ENCODE data around the gene ZNF644. TPM values are rescaled to one million over a fixed set of nuclear protein-coding genes. Genes with fewer than 3 reads are reported as not detected.

The ZNF644 gene
- total RNA-seq, 1 donor from 2014 or later, result 98.4 TPM

GRCh38 chr1:91004145-91004544 is 17.7 kb downstream of the ZNF644 start:
- peaks cover 8% of the 10 kb centered on the region for H3K9me3 Mint-ChIP-seq

DNA sequence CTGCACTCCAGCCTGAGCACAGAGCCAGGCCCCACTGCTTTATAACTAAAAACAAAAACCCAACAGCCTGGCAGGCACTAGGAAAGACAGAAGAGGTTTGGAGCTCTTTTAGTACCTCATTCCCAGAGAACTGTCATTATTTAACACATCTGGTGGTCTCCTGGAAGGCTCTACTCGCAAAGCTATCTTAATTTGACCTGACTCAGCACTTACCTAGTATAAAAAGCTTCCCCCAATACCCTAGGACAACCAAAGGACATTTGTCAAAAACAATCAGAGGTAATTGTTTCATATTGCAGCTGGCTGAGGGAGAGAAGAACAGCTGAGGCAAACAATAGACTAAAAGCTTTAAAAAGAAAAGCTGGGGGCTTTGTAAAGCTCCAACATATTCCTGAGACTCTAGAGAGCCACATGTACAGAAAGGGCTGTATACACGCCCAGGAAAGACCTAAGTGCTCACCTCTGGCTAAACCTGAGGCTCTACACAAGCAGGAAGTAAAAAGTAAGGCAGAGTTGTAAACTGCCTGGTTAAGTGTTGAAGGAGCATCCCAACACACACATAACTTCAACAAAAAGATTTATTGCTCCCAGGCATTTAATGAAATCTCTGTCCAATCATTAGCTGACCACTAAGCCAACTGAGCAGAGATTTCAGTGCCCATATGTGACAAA is 25.0 kb downstream of the ZNF644 start:
- TF ChIP-seq CTCF (IDR thresholded peaks at IDR 0.05), result no peak
- ATAC-seq (ENCODE audit: low read depth) (no peak), DNase-seq (no peak)
- no peaks in the 10 kb centered on the region for H3K27me3 Mint-ChIP-seq
- no peak overlapping the region for H3K4me3 Mint-ChIP-seq
- peaks cover 83% of the 10 kb centered on the region for H3K4me1 Mint-ChIP-seq
- peaks cover 62% of the 10 kb centered on the region for H3K36me3 Mint-ChIP-seq (ENCODE audit: low read depth)
- CTCF ChIA-PET, result no interaction called here
- intact Hi-C loops (cut with micrococcal nuclease), result no loop called here
- POLR2A ChIA-PET, result no interaction called here
- H3K27ac Mint-ChIP-seq, result no peak overlapping the region
- H3K9me3 Mint-ChIP-seq, result peaks cover 9% of the 10 kb centered on the region

More at GRCh38 chr1:91004145-91004544, 17.7 kb downstream of the ZNF644 start:
- ChIA-PET CTCF (no interaction called here), POLR2A (no interaction called here)
- Mint-ChIP-seq H3K27ac (no peak overlapping the region), H3K27me3 (no peaks in the 10 kb centered on the region), H3K36me3 (ENCODE audit: low read depth) (peaks cover 47% of the 10 kb centered on the region), H3K4me3 (no peak overlapping the region), H3K4me1 (peaks cover 80% of the 10 kb centered on the region)
- ATAC-seq (ENCODE audit: low read depth), result no peak
- TF ChIP-seq CTCF (IDR thresholded peaks at IDR 0.05), result no peak
- intact Hi-C loops (cut with micrococcal nuclease), result loop anchor here (2.0 kb wide), 1 partner anchor 15 kb away; no protein-coding TSS in a partner anchor
- no peak for DNase-seq

DNA sequence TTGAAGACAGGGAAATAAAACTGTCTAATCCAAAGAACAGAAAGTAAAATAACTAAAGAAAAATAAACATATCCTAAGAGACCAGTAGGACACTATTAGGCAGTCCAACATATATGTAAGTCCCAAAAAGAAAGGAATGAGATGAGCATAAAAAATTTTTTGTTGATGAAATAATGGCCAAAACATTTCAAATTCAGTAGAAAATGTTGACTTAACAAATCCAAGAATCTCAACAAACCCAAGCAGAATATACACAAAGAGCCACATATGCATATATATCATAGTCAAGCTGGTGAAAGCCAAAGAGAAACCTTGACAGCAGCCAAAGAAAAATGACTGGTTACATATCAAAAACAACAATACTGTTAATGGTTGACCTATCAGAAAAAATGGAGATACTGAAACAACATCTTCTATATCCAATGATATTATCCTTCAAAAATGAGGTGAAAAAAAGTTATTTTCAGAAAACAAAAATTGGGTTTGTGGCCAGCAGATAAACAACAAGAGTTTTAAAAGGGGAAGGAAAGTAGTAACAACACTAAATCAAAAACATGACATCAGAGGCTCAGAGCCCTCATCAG is 26.4 kb downstream of the ZNF644 start:
- ATAC-seq (ENCODE audit: low read depth) (no peak), DNase-seq (no peak)
- no peak for TF ChIP-seq CTCF (IDR thresholded peaks at IDR 0.05)
- peaks cover 85% of the 10 kb centered on the region for H3K4me1 Mint-ChIP-seq
- POLR2A ChIA-PET, result no interaction called here
- H3K27ac Mint-ChIP-seq, result peak overlapping the region; percentile 50
- H3K9me3 Mint-ChIP-seq, result peaks cover 13% of the 10 kb centered on the region
- CTCF ChIA-PET, result no interaction called here
- H3K27me3 Mint-ChIP-seq, result no peaks in the 10 kb centered on the region
- peaks cover 69% of the 10 kb centered on the region for H3K36me3 Mint-ChIP-seq (ENCODE audit: low read depth)
- intact Hi-C loops (cut with micrococcal nuclease), result loop anchor here (2.0 kb wide), 1 partner anchor 13 kb away; no protein-coding TSS in a partner anchor
- H3K4me3 Mint-ChIP-seq, result no peak overlapping the region

DNA sequence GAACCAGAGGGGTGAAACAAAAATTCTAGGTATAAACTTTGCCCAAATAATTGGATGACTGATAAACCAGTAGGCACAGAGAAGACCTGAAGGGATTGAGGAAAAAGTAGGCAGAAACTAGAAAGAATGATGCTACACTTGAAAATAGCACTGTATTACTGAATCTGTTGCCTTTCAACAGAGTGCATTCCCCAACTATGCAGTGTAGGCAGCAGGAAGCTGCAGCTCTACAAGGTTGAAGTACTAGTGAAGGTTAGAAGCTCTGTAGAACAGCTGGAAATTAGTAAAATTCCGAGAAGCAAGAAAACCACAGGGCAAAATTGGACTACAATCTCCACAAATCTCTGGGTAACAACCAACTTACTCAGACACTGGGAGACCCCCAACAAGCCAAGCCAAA is 27.4 kb downstream of the ZNF644 start:
- H3K27ac Mint-ChIP-seq, result peak overlapping the region; percentile 25
- POLR2A ChIA-PET, result no interaction called here
- no peak for TF ChIP-seq CTCF (IDR thresholded peaks at IDR 0.05)
- no peak for DNase-seq
- CTCF ChIA-PET, result interaction anchor here (0.7 kb wide), 1 partner anchor 1527 kb away, joined by 3 read pairs; no protein-coding TSS in a partner anchor
- H3K27me3 Mint-ChIP-seq, result no peaks in the 10 kb centered on the region
- no peak overlapping the region for H3K4me3 Mint-ChIP-seq
- intact Hi-C loops (cut with micrococcal nuclease), result loop anchor here (2.0 kb wide), 1 partner anchor 14 kb away; no protein-coding TSS in a partner anchor
- H3K36me3 Mint-ChIP-seq (ENCODE audit: low read depth), result peaks cover 63% of the 10 kb centered on the region
- no peak for ATAC-seq (ENCODE audit: low read depth)
- H3K4me1 Mint-ChIP-seq, result peaks cover 86% of the 10 kb centered on the region
- H3K9me3 Mint-ChIP-seq, result peaks cover 13% of the 10 kb centered on the region

GRCh38 chr1:90993245-90993644 is 28.6 kb downstream of the ZNF644 start:
- peaks cover 63% of the 10 kb centered on the region for H3K36me3 Mint-ChIP-seq (ENCODE audit: low read depth)
- no peak for TF ChIP-seq CTCF (IDR thresholded peaks at IDR 0.05)
- ChIA-PET CTCF (no interaction called here), POLR2A (interaction anchor here (0.6 kb wide), 1 partner anchor 28 kb away, joined by 4 read pairs; no protein-coding TSS in a partner anchor)
- no peaks in the 10 kb centered on the region for H3K27me3 Mint-ChIP-seq
- peaks cover 18% of the 10 kb centered on the region for H3K9me3 Mint-ChIP-seq
- no peak overlapping the region for H3K4me3 Mint-ChIP-seq
- intact Hi-C loops (cut with micrococcal nuclease), result no loop called here
- H3K27ac Mint-ChIP-seq, result peak overlapping the region; percentile 8
- H3K4me1 Mint-ChIP-seq, result peaks cover 90% of the 10 kb centered on the region
- DNase-seq (no peak), ATAC-seq (ENCODE audit: low read depth) (no peak)

All from activated B cell treated with CpG ODN at 0.5 μM for 24 hours (primary cell).